GM21526 (cell line): ENCODE data around the gene DSCAML1.

Experiments used
- ATAC-seq: cut with Tn5 transposase; IDR thresholded peaks from one replicate; pipeline ENCODE4 v1.9.1; 2021; ENCODE audit warnings: moderate library complexity; ENCODE audit not compliant: unreplicated experiment, low FRiP score

The DSCAML1 gene

DNA sequence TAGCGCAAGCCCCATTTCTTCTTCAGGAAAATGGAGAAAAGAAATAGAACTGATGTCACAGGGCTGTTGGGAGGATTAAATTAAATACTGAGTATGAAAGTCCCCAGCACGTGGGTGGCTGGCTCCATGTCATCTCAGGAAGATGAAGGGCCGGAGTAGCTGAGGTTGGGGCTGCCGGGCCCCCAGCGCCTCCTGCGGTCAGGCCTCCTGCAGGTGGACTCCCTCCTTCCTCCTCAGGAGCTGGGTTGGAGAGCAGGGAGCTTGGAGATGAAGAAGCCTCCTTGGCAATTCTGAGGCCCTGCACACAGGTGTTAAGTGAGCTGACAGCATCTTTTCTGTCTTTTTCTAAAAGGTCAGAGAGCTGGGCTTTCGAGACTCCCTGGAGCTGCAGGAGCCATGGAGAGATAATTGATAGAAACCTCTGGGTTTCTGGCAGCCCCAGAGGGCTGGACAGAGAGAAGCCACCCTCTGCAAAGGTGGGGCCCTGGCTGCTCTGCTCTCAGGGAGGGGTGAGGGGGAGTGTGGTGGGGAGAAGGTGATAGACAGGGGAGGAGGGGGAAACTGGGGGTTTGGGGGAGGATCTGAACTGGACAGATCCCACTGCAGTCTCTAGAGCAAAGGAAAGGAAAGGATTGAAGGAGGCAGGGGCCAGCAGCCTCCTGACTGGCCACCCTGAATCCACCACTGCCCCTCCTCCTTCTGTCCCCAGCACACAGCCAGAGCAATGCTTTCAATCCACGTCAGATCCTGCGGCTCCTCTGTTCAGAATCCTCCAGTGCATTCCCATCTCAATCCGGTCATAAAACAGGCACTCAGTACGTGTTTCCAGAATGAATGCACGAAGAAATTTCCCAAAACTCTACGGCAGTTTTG, 258.5 kb downstream of the DSCAML1 start:
- ATAC-seq: no peak

DNA sequence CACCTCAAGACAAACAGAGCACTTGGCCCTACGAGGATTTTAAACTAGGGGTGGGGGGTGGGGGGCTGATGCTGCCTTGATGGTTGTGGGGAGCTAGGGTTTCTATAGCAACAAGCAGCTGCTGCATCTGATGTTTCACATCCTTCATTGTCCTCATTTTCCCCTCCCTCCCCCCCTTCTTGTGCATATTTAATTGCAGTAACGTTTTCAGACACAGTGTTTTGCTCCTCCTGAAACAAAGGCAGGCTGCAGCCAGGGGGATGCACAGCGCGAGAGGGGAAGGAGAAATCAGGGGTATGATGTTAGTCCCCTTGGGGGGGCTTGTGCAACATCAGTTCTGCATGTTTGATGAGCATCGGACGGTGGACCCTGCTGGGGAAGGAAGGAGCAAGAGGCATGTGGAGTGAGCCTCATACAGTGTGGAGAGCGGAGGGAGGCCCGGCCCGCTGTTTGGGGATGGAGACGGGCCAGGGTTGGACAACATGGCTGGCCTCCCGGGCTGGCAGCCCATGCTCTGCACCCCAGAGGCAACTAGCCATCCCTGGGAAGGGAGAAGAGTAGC, 261.1 kb downstream of the DSCAML1 start:
- ATAC-seq: no peak

- ATAC-seq: no peak
Observed at GRCh38 chr11:117535201-117535849, 261.7 kb downstream of the DSCAML1 start.

- ATAC-seq: no peak
Observed at GRCh38 chr11:117532568-117532967, 264.4 kb downstream of the DSCAML1 start.

DNA sequence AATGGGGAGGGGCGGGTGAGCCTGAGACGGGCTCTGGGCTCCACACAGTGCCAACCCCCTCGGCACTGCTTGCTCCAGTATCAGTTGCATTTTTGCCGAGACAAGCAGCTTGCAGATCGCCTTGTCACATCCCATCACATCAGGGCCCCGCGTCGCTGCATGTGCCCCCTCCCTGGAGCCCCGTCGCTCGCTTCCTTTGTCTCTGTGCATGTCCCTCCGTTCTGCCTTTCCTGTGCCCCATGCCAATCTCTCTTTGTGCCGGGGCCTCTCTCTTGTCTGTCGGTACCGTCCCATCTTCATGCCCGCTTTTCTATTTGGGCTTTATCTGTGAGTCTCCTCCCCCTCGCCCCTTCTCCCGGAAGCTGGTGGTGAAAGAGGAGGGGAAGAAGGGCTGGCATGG, 267.2 kb downstream of the DSCAML1 start:
- ATAC-seq: no peak

DNA sequence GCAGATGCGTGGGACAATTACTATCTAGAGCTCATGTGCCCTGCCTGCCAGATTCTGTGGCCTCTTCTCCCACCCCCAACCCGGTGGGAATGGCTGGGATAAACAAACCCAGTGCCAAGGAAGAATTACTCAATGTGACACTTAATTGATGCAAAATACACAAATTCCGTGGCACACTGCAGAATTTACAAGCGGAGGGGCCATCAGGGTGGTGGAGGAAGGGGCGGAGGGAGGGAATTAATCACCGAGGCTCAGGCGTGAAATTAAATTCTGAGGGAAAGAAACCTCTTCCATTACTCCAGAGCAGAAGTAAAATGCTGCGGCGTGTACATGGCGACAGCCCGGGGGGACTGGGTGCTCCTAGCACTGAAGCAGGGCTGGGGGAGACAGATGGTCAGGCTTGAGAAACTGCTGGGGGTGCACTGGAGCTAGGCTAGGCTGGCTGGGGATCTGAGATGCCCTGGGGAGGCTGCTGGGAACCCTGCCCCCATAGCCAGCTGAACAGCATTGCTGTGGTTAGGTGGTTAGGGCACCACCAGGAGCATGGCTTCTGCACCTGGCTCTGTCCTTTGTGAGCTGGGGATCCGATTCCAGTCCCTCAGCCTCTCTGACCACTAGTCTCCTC, 268.8 kb downstream of the DSCAML1 start:
- ATAC-seq: no peak

- ATAC-seq: no peak
Observed at GRCh38 chr11:117527271-117527670, 269.7 kb downstream of the DSCAML1 start.

DNA sequence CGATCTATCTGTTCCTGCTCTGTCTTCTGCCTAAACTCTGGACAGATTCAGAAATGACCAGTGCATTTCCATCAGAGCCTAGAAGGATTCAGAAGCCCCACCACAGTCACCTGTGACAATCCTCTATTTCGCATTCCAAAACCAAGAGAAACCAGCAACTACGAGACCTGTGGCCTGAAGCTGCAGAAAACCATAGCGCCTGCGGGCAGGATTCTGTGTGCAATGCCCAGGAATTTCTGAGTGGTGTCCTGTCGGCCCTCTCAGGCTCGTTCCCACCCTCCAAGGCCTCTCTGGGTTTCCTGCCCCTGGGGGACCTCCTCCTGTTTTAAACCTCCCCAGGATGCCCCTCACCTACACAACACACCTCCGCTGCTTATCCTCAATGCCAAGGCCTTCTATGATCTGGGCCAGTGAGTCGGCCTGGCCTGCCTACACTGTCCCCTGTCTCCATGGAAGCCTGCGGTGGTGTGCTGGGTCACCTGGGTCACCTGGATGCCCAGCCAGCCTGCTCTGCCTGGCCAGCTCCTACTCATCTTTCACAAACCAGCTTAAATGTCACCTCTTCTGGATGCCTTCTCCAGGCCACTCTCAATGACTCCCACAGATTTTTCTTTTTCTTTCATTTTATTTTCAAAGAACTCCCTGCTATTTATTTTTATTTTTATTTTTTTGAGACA, 271.0 kb downstream of the DSCAML1 start:
- no peak for ATAC-seq

DNA sequence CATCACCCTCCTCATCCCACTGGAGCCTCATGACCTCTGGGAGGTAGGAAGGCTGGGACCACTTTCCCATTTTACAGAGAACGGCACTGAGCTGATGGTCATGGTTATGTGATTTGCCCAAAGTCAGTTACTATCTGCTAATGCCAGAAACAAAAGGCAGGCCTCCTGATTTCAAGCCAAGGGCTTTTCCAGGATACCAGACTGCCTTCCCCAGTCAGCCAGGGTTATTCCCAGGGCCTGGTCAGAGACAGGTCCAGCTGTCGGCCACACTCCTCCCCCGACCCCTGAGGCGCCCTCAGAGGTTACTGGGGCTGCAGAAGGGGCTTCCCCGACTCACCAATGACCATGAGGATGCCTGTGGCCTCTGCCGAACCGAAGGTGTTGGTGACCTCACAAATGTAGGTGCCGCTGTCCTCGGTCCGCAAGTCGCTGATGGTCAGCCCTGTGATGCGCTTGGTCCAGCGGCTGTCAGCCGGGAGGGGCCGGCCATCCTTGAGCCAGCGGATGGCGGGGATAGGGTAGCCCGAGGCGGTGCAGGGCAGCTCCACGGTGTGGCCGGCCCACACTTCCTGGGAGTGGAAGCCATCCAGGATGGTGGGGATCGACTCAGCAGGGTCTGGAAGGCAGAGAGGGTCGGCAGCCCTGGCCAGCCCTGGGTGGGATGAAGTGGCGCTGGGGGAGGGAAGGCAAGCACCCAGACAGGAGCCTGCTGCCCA, 272.4 kb downstream of the DSCAML1 start:
- ATAC-seq: no peak

- no peak for ATAC-seq
Observed at GRCh38 chr11:117523680-117524079, 273.3 kb downstream of the DSCAML1 start.

DNA sequence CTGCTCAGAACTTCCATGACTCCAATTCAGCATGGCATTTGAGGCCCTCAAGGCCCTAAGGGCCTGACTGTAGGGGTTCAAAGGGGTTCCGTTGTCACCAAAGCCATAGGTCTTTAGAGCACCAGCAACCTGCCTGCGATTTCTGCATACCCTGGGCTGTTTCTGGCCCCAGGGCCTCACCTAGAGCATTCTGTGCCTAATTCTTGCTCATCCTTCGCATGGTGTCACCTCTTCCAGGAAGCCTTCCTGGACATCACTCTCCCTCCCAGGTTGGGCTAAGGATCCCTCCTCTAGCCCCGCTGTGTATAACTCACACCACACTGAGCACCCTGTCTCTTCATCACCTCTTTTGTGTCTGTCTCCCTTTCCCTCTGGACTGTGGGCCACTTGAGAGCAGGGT, 275.0 kb downstream of the DSCAML1 start:
- ATAC-seq: no peak

- no peak for ATAC-seq
Observed at GRCh38 chr11:117520966-117521365, 276.1 kb downstream of the DSCAML1 start.

GRCh38 chr11:117520201-117520600, 276.8 kb downstream of the DSCAML1 start:
- no peak for ATAC-seq

- ATAC-seq: no peak
Observed at GRCh38 chr11:117519590-117519989, 277.4 kb downstream of the DSCAML1 start.

- ATAC-seq: no peak
Observed at GRCh38 chr11:117519170-117519569, 277.8 kb downstream of the DSCAML1 start.

- no peak for ATAC-seq
Observed at GRCh38 chr11:117518455-117518854, 278.6 kb downstream of the DSCAML1 start.

GRCh38 chr11:117517097-117517496, 279.9 kb downstream of the DSCAML1 start:
- no peak for ATAC-seq

GRCh38 chr11:117515892-117516787, 280.9 kb downstream of the DSCAML1 start:
- ATAC-seq: no peak

DNA sequence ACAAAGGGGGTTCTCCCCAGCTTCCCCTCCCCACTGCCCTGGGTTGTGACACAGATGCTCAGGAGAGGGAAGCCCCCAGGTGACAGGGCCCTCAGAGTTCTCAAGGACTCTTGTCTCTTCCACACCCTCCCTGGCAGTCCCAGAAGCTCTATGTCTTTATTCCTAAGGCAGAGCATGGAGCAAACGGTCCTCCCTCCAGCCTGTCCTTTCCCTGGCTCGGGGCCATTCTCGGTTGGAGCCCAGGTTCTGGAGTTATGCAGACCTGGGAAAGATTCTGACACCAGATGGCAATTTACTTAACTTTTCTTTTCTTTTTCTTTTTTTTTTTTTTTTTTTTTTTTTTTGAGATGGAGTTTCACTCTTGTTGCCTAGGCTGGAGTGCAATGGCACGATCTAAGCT, 282.8 kb downstream of the DSCAML1 start:
- no peak for ATAC-seq
